Spleen (tissue), 11 donors: ENCODE results near the gene CCDC89. TPM values are rescaled to one million over a fixed set of nuclear protein-coding genes. Genes with fewer than 3 reads are reported as not detected.

Experiments
- DNase-seq: peaks from one replicate; pipeline ENCODE4 v3.0.0-alpha.2; 2020
- H3K27ac ChIP-seq, 8 donors: fragments of 200-600 bp; sonication (generic) in 7 of 8; 1 replicate in 4 of 8; 2 replicates in 4 of 8; pipeline versions ENCODE4 v1.5.0 to v1.8.0; 2016 to 2021; ENCODE audit warnings: inconsistent platforms in 4 of 8, mild to moderate bottlenecking in 4 of 8, moderate library complexity in 1 of 8
- H3K27me3 ChIP-seq, 7 donors: fragments of 200-600 bp; sonication (generic) in 6 of 7; replicated peaks in 1 of 7; 1 replicate in 4 of 7; 2 replicates in 3 of 7; pipeline versions ENCODE4 v1.5.0 to v1.8.0; 2016 to 2021; ENCODE audit warnings: inconsistent platforms in 3 of 7, mild to moderate bottlenecking in 1 of 7
- H3K36me3 ChIP-seq, 6 donors: fragments of 200-600 bp; sonication (generic) in 5 of 6; 1 replicate in 4 of 6; 2 replicates in 2 of 6; pipeline versions ENCODE4 v1.5.0 to v1.8.0; 2016 to 2021; ENCODE audit warnings: inconsistent platforms in 2 of 6
- H3K4me1 ChIP-seq, 6 donors: fragments of 200-600 bp; sonication (generic) in 5 of 6; 1 replicate in 3 of 6; 2 replicates in 3 of 6; pipeline versions ENCODE4 v1.5.0 to v1.8.0; 2016 to 2021; ENCODE audit warnings: inconsistent platforms in 3 of 6
- H3K4me3 ChIP-seq, 8 donors: fragments of 200-600 bp; sonication (generic) in 7 of 8; 1 replicate in 4 of 8; 2 replicates in 4 of 8; pipeline versions ENCODE4 v1.5.0 to v1.8.0; 2016 to 2021; ENCODE audit warnings: inconsistent platforms in 4 of 8, mild to moderate bottlenecking in 4 of 8, moderate library complexity in 2 of 8
- H3K9me3 ChIP-seq, 8 donors: fragments of 200-600 bp; sonication (generic) in 7 of 8; 1 replicate in 4 of 8; 2 replicates in 4 of 8; pipeline versions ENCODE4 v1.5.0 to v1.8.0; 2016 to 2021; ENCODE audit warnings: inconsistent platforms in 4 of 8
- CTCF ChIP-seq, 11 experiments: fragments of 200-600 bp in 7 of 11; fragments of 450-650 bp in 4 of 11; sonication (generic) in 4 of 11; IDR thresholded peaks in 8 of 11; conservative IDR thresholded peaks in 3 of 11; 1 replicate in 7 of 11; 2 replicates in 4 of 11; pipeline versions ENCODE4 v1.4.0 to v1.8.0; 2016 to 2021; ENCODE audit warnings: antibody characterized with exemption in 11 of 11, inconsistent platforms in 4 of 11, mild to moderate bottlenecking in 1 of 11
- POLR2A ChIP-seq, 3 donors: fragments of 450-650 bp; IDR thresholded peaks; one replicate each; pipeline ENCODE4 v1.5.1; 2017; ENCODE audit warnings: antibody characterized with exemption in 3 of 3, mild to moderate bottlenecking in 1 of 3
- POLR2AphosphoS5 ChIP-seq, 3 donors: sonication (generic); formaldehyde crosslinking; IDR thresholded peaks; one replicate each; pipeline ENCODE4 v1.5.1; 2017; ENCODE audit warnings: antibody characterized with exemption in 3 of 3
- WGBS, 5 donors: extraction: QIAGEN DNeasy Blood & Tissue Kit in 3 of 5; methylation state at CpG; one replicate each; pipeline versions ENCODE4 v1.1.5 to v1.1.7; 2013 to 2018; 5-methylcytosine and 5-hydroxymethylcytosine counted together
- intact Hi-C: fragments of 100-400 bp; cut with DNase I; formaldehyde crosslinking; loops from one replicate; pipeline ENCODE4 v1.15.0; 2023; ENCODE audit warnings: low total_unique reads
- polyA plus RNA-seq, 3 donors: library from polyadenylated mRNA; stranded (reverse); fragments of 200-250 nt; gene quantifications; one replicate each; pipeline ENCODE4 v1.2.1, GENCODE V29; 2013
- total RNA-seq, 7 donors: library from RNA; depleted of rRNA in 3 of 7; stranded (reverse); fragments of >200 nt in 3 of 7; fragmentation: NEBNext Ultra II Directional in 4 of 7; extraction: Animal tissue kit (Norgen Biotek cat#: 25700) in 4 of 7; gene quantifications; one replicate each; pipeline versions ENCODE4 v1.1.0 to v1.2.1, GENCODE V29; 2016 to 2021
- donor health status: healthy with polysubstance abuse.
- donor health status: DM: no; HTN: no; CAD: no; lungs with moderate emphysema.
- donor health status: DM: no; HTN: no; CAD: no.
- donor health status: Bipolar disorder and iron deficiency.
- donor health status: healthy.
- donor health status: DM: no; HTN: no; CAD: no.
- donor health status: DM: yes; HTN: yes; CAD: no.

CCDC89 gene
- total and polyA plus RNA-seq, 10 donors, result 0.11 to 4.3 (median 0.89) TPM

GRCh38 chr11:85718126-85718943 is 32.3 kb upstream of the CCDC89 start:
- no peaks in the 10 kb centered on the region for H3K9me3 ChIP-seq
- WGBS, 5 donors, result 74 to 91% (median 88%) methylated on average over 7 of the region's 7 CpGs

GRCh38 chr11:85717429-85717828 is 31.4 kb upstream of the CCDC89 start:
- TF ChIP-seq POLR2A (IDR thresholded peaks at IDR 0.05) (no peak), CTCF (IDR thresholded peaks at IDR 0.05 in 8 of 11, conservative IDR thresholded peaks at IDR 0.05 in 3 of 11) (no peak), POLR2AphosphoS5 (IDR thresholded peaks at IDR 0.05) (no peak)
- H3K4me3 ChIP-seq, result no peak overlapping the region
- whole genome bisulfite sequencing, 5 donors, result 82 to 89% (median 86%) methylated on average over 2 of the region's 2 CpGs
- H3K36me3 ChIP-seq, result peaks cover 0 to 10% (median 0%) of the 10 kb centered on the region in 6 donors
- no peaks in the 10 kb centered on the region for H3K27me3 ChIP-seq
- intact Hi-C loops, result no loop called here
- no peaks in the 10 kb centered on the region for H3K9me3 ChIP-seq
- DNase-seq, result no peak
- H3K4me1 ChIP-seq, result no peaks in the 10 kb centered on the region
- no peak overlapping the region for H3K27ac ChIP-seq

More at GRCh38 chr11:85718126-85718943, 32.3 kb upstream of the CCDC89 start:
- Histone ChIP-seq H3K4me3 (no peak overlapping the region), H3K36me3 (peaks cover 0 to 10% (median 0%) of the 10 kb centered on the region in 6 donors), H3K27me3 (no peaks in the 10 kb centered on the region), H3K27ac (no peak overlapping the region), H3K4me1 (no peaks in the 10 kb centered on the region)
- TF ChIP-seq POLR2AphosphoS5 (IDR thresholded peaks at IDR 0.05) (no peak), POLR2A (IDR thresholded peaks at IDR 0.05) (no peak), CTCF (IDR thresholded peaks at IDR 0.05 in 8 of 11, conservative IDR thresholded peaks at IDR 0.05 in 3 of 11) (no peak)
- intact Hi-C loops, result no loop called here
- no peak for DNase-seq

- intact Hi-C loops, result no loop called here
- DNase-seq, result no peak
- H3K27me3 ChIP-seq, result no peaks in the 10 kb centered on the region
- no peaks in the 10 kb centered on the region for H3K9me3 ChIP-seq
- no peak for TF ChIP-seq POLR2A (IDR thresholded peaks at IDR 0.05)
- no peak for TF ChIP-seq POLR2AphosphoS5 (IDR thresholded peaks at IDR 0.05)
- no peak for TF ChIP-seq CTCF (IDR thresholded peaks at IDR 0.05 in 8 of 11, conservative IDR thresholded peaks at IDR 0.05 in 3 of 11)
- no peaks in the 10 kb centered on the region for H3K4me1 ChIP-seq
- H3K36me3 ChIP-seq, result no peaks in the 10 kb centered on the region
- no peak overlapping the region for H3K4me3 ChIP-seq
- 88 to 96% (median 95%) methylated on average over 3 of the region's 3 CpGs for WGBS, 5 donors
- H3K27ac ChIP-seq, result no peak overlapping the region
Observed at GRCh38 chr11:85712953-85713352, 27.0 kb upstream of the CCDC89 start.

- intact Hi-C loops, result no loop called here
- Histone ChIP-seq H3K27me3 (no peaks in the 10 kb centered on the region), H3K9me3 (no peaks in the 10 kb centered on the region), H3K36me3 (no peaks in the 10 kb centered on the region), H3K4me1 (no peaks in the 10 kb centered on the region), H3K27ac (no peak overlapping the region), H3K4me3 (no peak overlapping the region)
- TF ChIP-seq CTCF (IDR thresholded peaks at IDR 0.05 in 8 of 11, conservative IDR thresholded peaks at IDR 0.05 in 3 of 11) (no peak), POLR2AphosphoS5 (IDR thresholded peaks at IDR 0.05) (no peak), POLR2A (IDR thresholded peaks at IDR 0.05) (no peak)
- no peak for DNase-seq
- WGBS, 5 donors, result 75 to 86% (median 77%) methylated on average over 5 of the region's 5 CpGs
Observed at GRCh38 chr11:85710917-85711316, 24.9 kb upstream of the CCDC89 start.
